Spleen (tissue), 7 donors: ENCODE results near the gene MS4A18.

Experiments
- CTCF ChIP-seq, 11 experiments: fragments of 200-600 bp in 7 of 11; fragments of 450-650 bp in 4 of 11; sonication (generic) in 4 of 11; IDR thresholded peaks in 8 of 11; conservative IDR thresholded peaks in 3 of 11; 1 replicate in 7 of 11; 2 replicates in 4 of 11; pipeline versions ENCODE4 v1.4.0 to v1.8.0; 2016 to 2021; ENCODE audit warnings: antibody characterized with exemption in 11 of 11, inconsistent platforms in 4 of 11, mild to moderate bottlenecking in 1 of 11
- POLR2A ChIP-seq, 3 donors: fragments of 450-650 bp; IDR thresholded peaks; one replicate each; pipeline ENCODE4 v1.5.1; 2017; ENCODE audit warnings: antibody characterized with exemption in 3 of 3, mild to moderate bottlenecking in 1 of 3
- POLR2AphosphoS5 ChIP-seq, 3 donors: sonication (generic); formaldehyde crosslinking; IDR thresholded peaks; one replicate each; pipeline ENCODE4 v1.5.1; 2017; ENCODE audit warnings: antibody characterized with exemption in 3 of 3
- donor health status: DM: no; HTN: no; CAD: no; lungs with moderate emphysema.
- donor health status: DM: no; HTN: no; CAD: no.
- donor health status: DM: no; HTN: no; CAD: no.

GRCh38 chr11:60762851-60763691 lies 38.6 kb downstream of the MS4A18 start:
- TF ChIP-seq CTCF (IDR thresholded peaks at IDR 0.05 in 8 of 11, conservative IDR thresholded peaks at IDR 0.05 in 3 of 11) (peak in 1 of 11 experiments; percentile 13), POLR2A (IDR thresholded peaks at IDR 0.05) (no peak), POLR2AphosphoS5 (IDR thresholded peaks at IDR 0.05) (no peak)
